HG03432 (cell line): Measurements from ENCODE around the gene FMOD.

ENCODE experiments used
- ATAC-seq: cut with Tn5 transposase; IDR thresholded peaks from one replicate; pipeline ENCODE4 v1.9.1; 2021; ENCODE audit warnings: mild to moderate bottlenecking, moderate library complexity; ENCODE audit not compliant: unreplicated experiment

The FMOD gene

GRCh38 chr1:203351037-203351625 is at the start of gene FMOD:
TSS of gene FMOD (minus strand) at chr1:203351122. CDS start at chr1:203348270, 2,852 bp downstream.
- ATAC-seq = no peak

- no peak for ATAC-seq
Observed at GRCh38 chr1:203396595-203397194, 45.8 kb upstream of the FMOD start.

GRCh38 chr1:203395751-203396150 is 44.8 kb upstream of the FMOD start:
- no peak for ATAC-seq

- no peak for ATAC-seq
Observed at GRCh38 chr1:203390298-203390697, 39.4 kb upstream of the FMOD start.

GRCh38 chr1:203388683-203389082 is 37.8 kb upstream of the FMOD start:
- no peak for ATAC-seq

- ATAC-seq = no peak
Observed at GRCh38 chr1:203382026-203382425, 31.1 kb upstream of the FMOD start.

GRCh38 chr1:203381151-203381751 is 30.3 kb upstream of the FMOD start:
- ATAC-seq = peak; percentile 83

- peak; percentile 66 for ATAC-seq
Observed at GRCh38 chr1:203380420-203381150, 29.7 kb upstream of the FMOD start.

- ATAC-seq = no peak
Observed at GRCh38 chr1:203379825-203380224, 28.9 kb upstream of the FMOD start.

- ATAC-seq = no peak
Observed at GRCh38 chr1:203378556-203379245, 27.8 kb upstream of the FMOD start.

GRCh38 chr1:203373991-203374390 is 23.1 kb upstream of the FMOD start:
- ATAC-seq = no peak

GRCh38 chr1:203373002-203373401 is 22.1 kb upstream of the FMOD start:
- no peak for ATAC-seq

GRCh38 chr1:203371288-203371687 is 20.4 kb upstream of the FMOD start:
- ATAC-seq = no peak

GRCh38 chr1:203369666-203370065 is 18.7 kb upstream of the FMOD start:
- ATAC-seq = no peak

GRCh38 chr1:203368624-203369451 is 17.9 kb upstream of the FMOD start:
- ATAC-seq = no peak

- no peak for ATAC-seq
Observed at GRCh38 chr1:203367057-203367456, 16.1 kb upstream of the FMOD start.

- ATAC-seq = no peak
Observed at GRCh38 chr1:203366476-203366875, 15.6 kb upstream of the FMOD start.

- ATAC-seq = no peak
Observed at GRCh38 chr1:203364806-203365205, 13.9 kb upstream of the FMOD start.

- ATAC-seq = no peak
Observed at GRCh38 chr1:203364094-203364801, 13.3 kb upstream of the FMOD start.

- no peak for ATAC-seq
Observed at GRCh38 chr1:203362720-203363025, 11.8 kb upstream of the FMOD start.
